Measurements from ENCODE around the gene PLD1.

Gene PLD1

DNA sequence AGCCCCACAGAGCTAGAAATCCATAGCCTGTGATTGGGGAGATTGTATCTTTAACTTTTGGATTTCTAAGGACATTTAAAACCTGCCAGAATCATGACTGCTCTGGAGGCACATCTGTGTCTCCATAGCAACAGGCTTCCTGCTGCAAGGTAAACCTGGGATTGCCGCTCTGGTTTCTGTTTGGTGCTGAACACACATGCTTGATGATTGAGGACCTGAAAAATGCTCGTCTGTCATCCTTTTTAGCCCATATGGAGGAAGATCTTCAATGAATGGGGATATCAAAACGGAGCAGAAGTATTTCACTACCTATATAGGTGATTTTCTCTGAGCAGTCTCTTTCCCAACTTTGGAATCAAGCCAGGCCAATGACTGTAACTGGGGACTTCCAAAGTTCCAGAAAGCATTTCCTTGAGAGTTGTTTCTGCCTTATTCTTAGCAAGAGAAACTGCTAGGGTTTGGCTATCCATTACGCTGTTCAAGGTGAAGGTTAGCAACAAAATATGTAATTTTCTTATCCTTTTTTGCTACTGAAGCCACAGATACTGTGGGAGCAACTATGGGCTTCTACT, 253.6 kb downstream of the PLD1 start:
- DNase-seq: no peak

GRCh38 chr3:171556148-171556547, 254.1 kb downstream of the PLD1 start:
- DNase-seq: no peak

GRCh38 chr3:171553086-171553485, 257.2 kb downstream of the PLD1 start:
- DNase-seq: no peak

GRCh38 chr3:171552531-171552930, 257.8 kb downstream of the PLD1 start:
- no peak for DNase-seq

- no peak for DNase-seq
Observed at GRCh38 chr3:171551296-171551695, 259.0 kb downstream of the PLD1 start.

All from CD4-positive, alpha-beta T cell treated with Interferon alpha-2 for 1 hour (primary cell).